PC-9 (cell line): ENCODE results near the gene FGFR3. TPM values are rescaled to one million over a fixed set of nuclear protein-coding genes. Genes with fewer than 3 reads are reported as not detected.

Experiments used
- BruUV-seq: library from RNA; stranded (reverse); fragments of 400-500 nt; replicated peaks from 2 replicates; lab custom pipeline; 2021; lab: Mats Ljungman, UMichigan
- CTCF ChIA-PET: fragments of 300-600 bp; sonication (Branson Sonifier 250); formaldehyde crosslinking; loops from one replicate; lab custom pipeline; 2022; ENCODE audit warnings: antibody characterized with exemption; lab: Charles Lee
- POLR2A ChIA-PET: fragments of 300-600 bp; sonication (Branson Sonifier 250); formaldehyde crosslinking; loops from one replicate; lab custom pipeline; 2022; ENCODE audit warnings: antibody characterized with exemption; ENCODE audit not compliant: unreplicated experiment; lab: Charles Lee
- DNase-seq, 2 experiments: peaks; one replicate each; pipeline versions ENCODE4 v3.0.0 to v3.0.0-alpha.2; 2015 to 2022; ENCODE audit warnings: mixed read lengths in 1 of 2
- H2AFZ ChIP-seq: fragments of 200-600 bp; sonication (generic); 2 replicates; pipeline ENCODE4 v1.8.1; 2017; ENCODE audit warnings: antibody characterized with exemption
- H3F3A ChIP-seq: fragments of 200-600 bp; sonication (generic); 2 replicates; pipeline ENCODE4 v1.8.1; 2017; ENCODE audit warnings: antibody characterized with exemption, mild to moderate bottlenecking, low read depth; ENCODE audit not compliant: insufficient read depth
- H3K27ac ChIP-seq: fragments of 200-600 bp; sonication (generic); 2 replicates; pipeline ENCODE4 v1.6.1; 2016; ENCODE audit warnings: mixed run types
- H3K27me3 ChIP-seq: fragments of 200-600 bp; sonication (generic); 2 replicates; pipeline ENCODE4 v1.6.1; 2016; ENCODE audit warnings: low read depth, mixed run types; ENCODE audit not compliant: insufficient read depth
- H3K36me3 ChIP-seq: fragments of 200-600 bp; sonication (generic); 2 replicates; pipeline ENCODE4 v1.6.1; 2016; ENCODE audit warnings: low read depth, mixed run types
- H3K4me1 ChIP-seq: fragments of 200-600 bp; sonication (generic); replicated peaks from 2 replicates; pipeline ENCODE4 v1.6.1; 2016; ENCODE audit warnings: mixed run types; ENCODE audit not compliant: insufficient read depth
- H3K4me2 ChIP-seq: fragments of 200-600 bp; sonication (generic); 2 replicates; pipeline ENCODE4 v1.6.1; 2017; ENCODE audit warnings: mixed run types
- H3K4me3 ChIP-seq: fragments of 200-600 bp; sonication (generic); 2 replicates; pipeline ENCODE4 v1.6.1; 2016; ENCODE audit warnings: mixed run types
- H3K79me2 ChIP-seq: fragments of 200-600 bp; sonication (generic); 2 replicates; pipeline ENCODE4 v1.6.1; 2017; ENCODE audit warnings: low read depth, mixed run types
- H3K9me2 ChIP-seq: fragments of 200-600 bp; sonication (generic); 2 replicates; pipeline ENCODE4 v1.8.1; 2017; ENCODE audit warnings: mild to moderate bottlenecking; ENCODE audit not compliant: insufficient read depth
- H3K9me3 ChIP-seq: fragments of 200-600 bp; sonication (generic); 2 replicates; pipeline ENCODE4 v1.8.1; 2016; ENCODE audit warnings: low read depth; ENCODE audit not compliant: insufficient read depth
- H4K20me1 ChIP-seq: fragments of 200-600 bp; sonication (generic); 2 replicates; pipeline ENCODE4 v1.8.1; 2017; ENCODE audit not compliant: insufficient read depth
- EZH2 ChIP-seq: fragments of 200-600 bp; sonication (generic); IDR thresholded peaks from 2 replicates; pipeline ENCODE4 v1.8.0; 2017; ENCODE audit warnings: antibody characterized with exemption, low read depth
- intact Hi-C: fragments of 100-400 bp; cut with micrococcal nuclease; formaldehyde crosslinking; loops from one replicate; pipeline ENCODE4 v1.10.0; 2022; ENCODE audit not compliant: unreplicated experiment
- total RNA-seq: library from RNA; stranded (reverse); gene quantifications from 2 replicates; pipeline ENCODE4 v1.2.3, GENCODE V29; 2021
- TF ChIP-seq, protein P1 (sequence below): fragments of 200-600 bp; sonication (generic); conservative IDR thresholded peaks from 2 replicates; pipeline ENCODE4 v1.6.1; 2017; ENCODE audit warnings: mixed run types, antibody characterized with exemption, mild to moderate bottlenecking, moderate library complexity

Gene FGFR3
- total RNA-seq, 1 experiment from 2014 or later, result 8.2 TPM

DNA sequence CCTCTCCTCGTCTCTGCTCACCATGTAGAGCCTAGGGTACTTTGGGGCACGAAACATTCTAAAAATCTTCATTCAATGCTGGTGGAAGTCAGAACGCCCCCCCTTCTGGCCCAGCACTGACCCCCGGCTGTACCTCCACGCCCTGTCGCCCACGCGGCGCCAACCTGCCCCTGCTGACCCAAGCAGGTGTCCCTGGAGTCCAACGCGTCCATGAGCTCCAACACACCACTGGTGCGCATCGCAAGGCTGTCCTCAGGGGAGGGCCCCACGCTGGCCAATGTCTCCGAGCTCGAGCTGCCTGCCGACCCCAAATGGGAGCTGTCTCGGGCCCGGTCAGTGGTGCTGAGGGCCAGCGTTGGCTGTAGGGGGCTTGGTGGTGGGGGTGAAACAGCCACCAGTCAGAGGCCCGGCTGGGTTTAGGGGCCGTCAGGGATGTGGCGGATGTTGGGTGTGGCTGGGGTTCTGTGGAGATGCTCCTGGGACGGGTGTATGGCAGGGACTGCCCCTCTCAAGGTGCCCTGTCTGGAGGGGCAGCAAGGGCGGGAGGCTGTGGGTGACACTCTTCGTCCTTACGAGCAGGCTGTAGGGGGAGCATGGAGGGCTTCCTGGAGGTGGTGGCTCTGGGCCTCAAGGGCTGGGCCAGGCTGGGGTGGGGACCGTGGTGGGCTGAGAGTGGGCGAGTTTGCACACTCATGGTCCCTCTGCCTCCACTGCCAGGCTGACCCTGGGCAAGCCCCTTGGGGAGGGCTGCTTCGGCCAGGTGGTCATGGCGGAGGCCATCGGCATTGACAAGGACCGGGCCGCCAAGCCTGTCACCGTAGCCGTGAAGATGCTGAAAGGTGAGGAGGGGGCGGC lies 11.8 kb downstream of the FGFR3 start:
- Histone ChIP-seq H3K27ac (no peak overlapping the region), H3K36me3 (no peaks in the 10 kb centered on the region), H3K9me2 (no peaks in the 10 kb centered on the region), H2AFZ (no peak overlapping the region), H3K4me2 (no peak overlapping the region), H4K20me1 (peaks cover 4% of the 10 kb centered on the region; the same call in 1 of the 2 replicates), H3K79me2 (no peaks in the 10 kb centered on the region), H3K4me1 (no peaks in the 10 kb centered on the region), H3K27me3 (no peaks in the 10 kb centered on the region), H3F3A (peaks cover 4% of the 10 kb centered on the region; the same call in 1 of the 2 replicates), H3K9me3 (no peaks in the 10 kb centered on the region), H3K4me3 (no peak overlapping the region)
- ChIA-PET CTCF (no interaction called here), POLR2A (no interaction called here)
- BruUV-seq, result no TSS peak
- TF ChIP-seq, protein P1, sequence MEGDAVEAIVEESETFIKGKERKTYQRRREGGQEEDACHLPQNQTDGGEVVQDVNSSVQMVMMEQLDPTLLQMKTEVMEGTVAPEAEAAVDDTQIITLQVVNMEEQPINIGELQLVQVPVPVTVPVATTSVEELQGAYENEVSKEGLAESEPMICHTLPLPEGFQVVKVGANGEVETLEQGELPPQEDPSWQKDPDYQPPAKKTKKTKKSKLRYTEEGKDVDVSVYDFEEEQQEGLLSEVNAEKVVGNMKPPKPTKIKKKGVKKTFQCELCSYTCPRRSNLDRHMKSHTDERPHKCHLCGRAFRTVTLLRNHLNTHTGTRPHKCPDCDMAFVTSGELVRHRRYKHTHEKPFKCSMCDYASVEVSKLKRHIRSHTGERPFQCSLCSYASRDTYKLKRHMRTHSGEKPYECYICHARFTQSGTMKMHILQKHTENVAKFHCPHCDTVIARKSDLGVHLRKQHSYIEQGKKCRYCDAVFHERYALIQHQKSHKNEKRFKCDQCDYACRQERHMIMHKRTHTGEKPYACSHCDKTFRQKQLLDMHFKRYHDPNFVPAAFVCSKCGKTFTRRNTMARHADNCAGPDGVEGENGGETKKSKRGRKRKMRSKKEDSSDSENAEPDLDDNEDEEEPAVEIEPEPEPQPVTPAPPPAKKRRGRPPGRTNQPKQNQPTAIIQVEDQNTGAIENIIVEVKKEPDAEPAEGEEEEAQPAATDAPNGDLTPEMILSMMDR, result no peak
- no peak for TF ChIP-seq EZH2
- intact Hi-C loops, result no loop called here
- DNase-seq, result no peak

DNA sequence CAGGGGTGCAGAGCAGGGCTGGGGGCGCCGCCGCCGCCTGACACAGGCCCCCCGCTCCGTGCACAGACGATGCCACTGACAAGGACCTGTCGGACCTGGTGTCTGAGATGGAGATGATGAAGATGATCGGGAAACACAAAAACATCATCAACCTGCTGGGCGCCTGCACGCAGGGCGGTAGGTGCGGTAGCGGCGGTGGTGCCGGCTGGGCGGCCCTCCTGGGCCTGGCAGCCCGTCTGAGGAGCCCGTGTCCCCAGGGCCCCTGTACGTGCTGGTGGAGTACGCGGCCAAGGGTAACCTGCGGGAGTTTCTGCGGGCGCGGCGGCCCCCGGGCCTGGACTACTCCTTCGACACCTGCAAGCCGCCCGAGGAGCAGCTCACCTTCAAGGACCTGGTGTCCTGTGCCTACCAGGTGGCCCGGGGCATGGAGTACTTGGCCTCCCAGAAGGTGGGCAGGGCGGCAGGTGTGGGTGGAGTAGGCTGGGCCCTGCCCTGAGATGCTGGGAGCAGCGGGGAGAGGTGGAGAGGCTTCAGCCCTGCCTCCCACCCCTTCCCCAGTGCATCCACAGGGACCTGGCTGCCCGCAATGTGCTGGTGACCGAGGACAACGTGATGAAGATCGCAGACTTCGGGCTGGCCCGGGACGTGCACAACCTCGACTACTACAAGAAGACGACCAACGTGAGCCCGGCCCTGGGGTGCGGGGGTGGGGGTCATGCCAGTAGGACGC lies 12.6 kb downstream of the FGFR3 start:
- Histone ChIP-seq H3K79me2 (no peaks in the 10 kb centered on the region), H2AFZ (no peak overlapping the region), H3K9me2 (no peaks in the 10 kb centered on the region), H3K27me3 (no peaks in the 10 kb centered on the region), H4K20me1 (peaks cover 12% of the 10 kb centered on the region), H3K4me2 (no peak overlapping the region), H3K36me3 (no peaks in the 10 kb centered on the region), H3K27ac (no peak overlapping the region), H3K9me3 (no peaks in the 10 kb centered on the region), H3F3A (peaks cover 4% of the 10 kb centered on the region; the same call in 1 of the 2 replicates), H3K4me1 (no peaks in the 10 kb centered on the region), H3K4me3 (no peak overlapping the region)
- ChIA-PET CTCF (no interaction called here), POLR2A (no interaction called here)
- BruUV-seq, result no TSS peak
- intact Hi-C loops, result no loop called here
- no peak for DNase-seq
- TF ChIP-seq, protein P1, result no peak
- no peak for TF ChIP-seq EZH2

GRCh38 chr4:1806223-1806564 lies 13.1 kb downstream of the FGFR3 start:
- H3K27me3 ChIP-seq, result no peaks in the 10 kb centered on the region
- TF ChIP-seq, protein P1, result no peak
- no peak for TF ChIP-seq EZH2
- no peak overlapping the region for H3K4me3 ChIP-seq
- H3K9me3 ChIP-seq, result no peaks in the 10 kb centered on the region
- no peak overlapping the region for H3K27ac ChIP-seq
- BruUV-seq, result no TSS peak
- no peak for DNase-seq
- ChIA-PET POLR2A (no interaction called here), CTCF (no interaction called here)
- H3K4me1 ChIP-seq, result no peaks in the 10 kb centered on the region
- intact Hi-C loops, result no loop called here
- no peaks in the 10 kb centered on the region for H3K9me2 ChIP-seq
- H4K20me1 ChIP-seq, result peaks cover 13% of the 10 kb centered on the region
- H3K36me3 ChIP-seq, result no peaks in the 10 kb centered on the region
- H3F3A ChIP-seq, result peaks cover 4% of the 10 kb centered on the region; the same call in 1 of the 2 replicates
- no peak overlapping the region for H2AFZ ChIP-seq
- no peak overlapping the region for H3K4me2 ChIP-seq
- no peaks in the 10 kb centered on the region for H3K79me2 ChIP-seq
